ENCODE measurements around the gene FTCD. TPM values are rescaled to one million over a fixed set of nuclear protein-coding genes. Genes with fewer than 3 reads are reported as not detected.
A peak's percentile ranks its signal among the peaks of the same experiment; 100 is the strongest.

Gene FTCD
- total and polyA plus RNA-seq, 2 of the 4 experiments (the other 2 are of a cell fraction), result 0.55 TPM; not detected in 1

DNA sequence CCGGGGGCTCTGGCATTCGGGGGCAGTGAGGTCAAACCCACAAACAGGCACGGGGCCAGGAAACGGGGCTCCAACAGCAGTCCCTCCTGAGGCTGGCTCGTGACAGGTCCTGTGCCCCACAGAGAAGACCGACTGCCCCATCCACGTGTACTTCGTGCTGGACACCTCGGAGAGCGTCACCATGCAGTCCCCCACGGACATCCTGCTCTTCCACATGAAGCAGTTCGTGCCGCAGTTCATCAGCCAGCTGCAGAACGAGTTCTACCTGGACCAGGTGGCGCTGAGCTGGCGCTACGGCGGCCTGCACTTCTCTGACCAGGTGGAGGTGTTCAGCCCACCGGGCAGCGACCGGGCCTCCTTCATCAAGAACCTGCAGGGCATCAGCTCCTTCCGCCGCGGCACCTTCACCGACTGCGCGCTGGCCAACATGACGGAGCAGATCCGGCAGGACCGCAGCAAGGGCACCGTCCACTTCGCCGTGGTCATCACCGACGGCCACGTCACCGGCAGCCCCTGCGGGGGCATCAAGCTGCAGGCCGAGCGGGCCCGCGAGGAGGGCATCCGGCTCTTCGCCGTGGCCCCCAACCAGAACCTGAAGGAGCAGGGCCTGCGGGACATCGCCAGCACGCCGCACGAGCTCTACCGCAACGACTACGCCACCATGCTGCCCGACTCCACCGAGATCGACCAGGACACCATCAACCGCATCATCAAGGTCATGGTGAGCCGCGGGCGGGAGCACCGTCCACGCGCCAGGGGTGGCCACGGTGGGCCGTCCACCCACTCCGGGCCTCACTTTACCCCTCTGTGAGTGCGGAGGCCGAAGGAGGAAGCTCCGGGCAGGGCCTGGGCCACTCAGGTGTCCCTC is 43.3 kb downstream of the FTCD start:
- H2BK20ac ChIP-seq (ENCODE audit: low read depth, low read length), result no peak overlapping the region
- peaks cover 5% of the 10 kb centered on the region for H3K9me3 ChIP-seq (ENCODE audit: control insufficient read depth, insufficient read depth, low read length)
- dilution Hi-C loops (cut with HindIII; ENCODE audit: low sequenced_read_pairs, unreplicated experiment) (no loop called here), intact Hi-C loops (cut with micrococcal nuclease) (no loop called here), in situ Hi-C loops (cut with MboI; ENCODE audit: low sequenced_read_pairs) (no loop called here)
- no peaks in the 10 kb centered on the region for H3K27me3 ChIP-seq (ENCODE audit: control insufficient read depth, insufficient read depth, low read length)
- BruUV-seq (replicated peaks), result TSS peak; percentile 93
- H2AK5ac ChIP-seq (ENCODE audit: low read depth, low read length), result no peak overlapping the region
- no peak for DNase-seq
- H2BK15ac ChIP-seq (ENCODE audit: low read depth, low read length), result no peak overlapping the region
- no peak overlapping the region for H4K5ac ChIP-seq (ENCODE audit: low read depth, low read length)
- H3K36me3 ChIP-seq (ENCODE audit: control insufficient read depth, insufficient read depth, low read length), result peaks cover 80% of the 10 kb centered on the region
- H3K14ac ChIP-seq (replicated peaks; ENCODE audit: low read depth, low read length), result no peak overlapping the region
- ChIA-PET POLR2A (ENCODE audit: unreplicated experiment) (no interaction called here), CTCF (no interaction called here)
- no peak overlapping the region for H3K4me2 ChIP-seq (ENCODE audit: low read depth, low read length)
- no peak overlapping the region for H4K91ac ChIP-seq (ENCODE audit: insufficient read depth, low read depth, low read length)
- no peak overlapping the region for H3K4me3 ChIP-seq (ENCODE audit: insufficient read depth, low read depth, low read length)
- H2BK120ac ChIP-seq (ENCODE audit: low read depth, low read length), result no peak overlapping the region
- no peak overlapping the region for H3K9ac ChIP-seq (ENCODE audit: low read depth, low read length)
- peaks cover 89% of the 10 kb centered on the region for H4K20me1 ChIP-seq (ENCODE audit: insufficient read depth, low read length)
- peak overlapping the region; percentile 25 for H2AK9ac ChIP-seq (replicated peaks; ENCODE audit: low read depth, low read length, poor library complexity)
- no peak overlapping the region for H3K56ac ChIP-seq (ENCODE audit: extremely low read depth, insufficient read depth, low read length)
- no peak overlapping the region for H3K23ac ChIP-seq (ENCODE audit: low read depth, low read length)
- H2AFZ ChIP-seq (replicated peaks; ENCODE audit: low read length, poor library complexity), result peak overlapping the region; percentile 63
- no peak for ATAC-seq (ENCODE audit: low read depth)
- H4K8ac ChIP-seq (ENCODE audit: low read depth in 2 of 2, low read length in 2 of 2), result no peak overlapping the region
- TF ChIP-seq, protein P1, sequence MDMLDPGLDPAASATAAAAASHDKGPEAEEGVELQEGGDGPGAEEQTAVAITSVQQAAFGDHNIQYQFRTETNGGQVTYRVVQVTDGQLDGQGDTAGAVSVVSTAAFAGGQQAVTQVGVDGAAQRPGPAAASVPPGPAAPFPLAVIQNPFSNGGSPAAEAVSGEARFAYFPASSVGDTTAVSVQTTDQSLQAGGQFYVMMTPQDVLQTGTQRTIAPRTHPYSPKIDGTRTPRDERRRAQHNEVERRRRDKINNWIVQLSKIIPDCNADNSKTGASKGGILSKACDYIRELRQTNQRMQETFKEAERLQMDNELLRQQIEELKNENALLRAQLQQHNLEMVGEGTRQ (IDR thresholded peaks at IDR 0.05; ENCODE audit: low read depth, low read length), result 0 out of 2 replicates have a peak, but pooled peaks have one; percentile 8
- TF ChIP-seq MXI1 (IDR thresholded peaks at IDR 0.05; ENCODE audit: borderline replicate concordance, low read depth, low read length), result no peak
- no peak for TF ChIP-seq RCOR1 (IDR thresholded peaks at IDR 0.05; ENCODE audit: insufficient replicate concordance, low read length)
- no peak for TF ChIP-seq NFE2L2 (IDR thresholded peaks at IDR 0.05; ENCODE audit: low read depth, low read length)
- no peak overlapping the region for H3K27ac ChIP-seq (ENCODE audit: insufficient read depth, low read length)
- no peak overlapping the region for H3K18ac ChIP-seq (ENCODE audit: low read depth, low read length)
- H3K79me1 ChIP-seq (ENCODE audit: low read depth in 1 of 2, low read length in 2 of 2), result peaks cover 24 to 72% of the 10 kb centered on the region in 2 experiments
- WGBS, 2 experiments (ENCODE audit: extremely low coverage in 2 of 2, insufficient read length in 1 of 2), result 98% methylated on average over 67 of the region's 69 CpGs; no CpG with 5 or more reads in 1 of the 2 experiments
- peaks cover 2% of the 10 kb centered on the region; the same call in 1 of the 2 replicates for H3K4me1 ChIP-seq (ENCODE audit: control insufficient read depth, insufficient read depth, low read length)
- no peak overlapping the region for H3K4ac ChIP-seq (ENCODE audit: low read depth, low read length)
- H2BK5ac ChIP-seq (ENCODE audit: low read depth, low read length, poor library complexity, severe bottlenecking), result no peak overlapping the region
- peaks cover 5% of the 10 kb centered on the region; the same call in 1 of the 2 replicates for H3K9me1 ChIP-seq (ENCODE audit: insufficient read depth, low read length)
